Panc1 (cell line): ENCODE results near the gene ALDH1A3. TPM values are rescaled to one million over a fixed set of nuclear protein-coding genes. Genes with fewer than 3 reads are reported as not detected.

ENCODE experiments used
- ATAC-seq: fragments of 200-7000 bp; cut with Tn5 transposase; 2 replicates; pipeline ENCODE4 v1.9.1; 2020; ENCODE audit warnings: mild to moderate bottlenecking, moderate library complexity
- BruUV-seq: library from RNA; stranded (reverse); fragments of 400-500 nt; replicated peaks from 2 replicates; lab custom pipeline; 2021; lab: Mats Ljungman, UMichigan
- CTCF ChIA-PET: fragments of 300-600 bp; sonication (Branson Sonifier 250); formaldehyde crosslinking; loops from one replicate; lab custom pipeline; 2022; ENCODE audit warnings: antibody characterized with exemption; lab: Charles Lee
- POLR2A ChIA-PET: fragments of 300-600 bp; sonication (Branson Sonifier 250); formaldehyde crosslinking; loops from one replicate; lab custom pipeline; 2022; ENCODE audit warnings: antibody characterized with exemption; lab: Charles Lee
- DNase-seq: peaks from one replicate; pipeline ENCODE4 v3.0.0-alpha.2; 2010; ENCODE audit warnings: low read depth, low spot score
- H3K27ac ChIP-seq: 2 replicates; pipeline ENCODE4 v1.5.1; 2011; ENCODE audit warnings: mild to moderate bottlenecking, low read length, inconsistent platforms
- H3K27me3 ChIP-seq: fragments of 200-500 bp; sonication (Bioruptor generic); 2 replicates; pipeline ENCODE4 v1.6.0; 2014; ENCODE audit warnings: low read length, inconsistent platforms; ENCODE audit not compliant: control insufficient read depth, insufficient read depth
- H3K36me3 ChIP-seq: fragments of 200-500 bp; sonication (Bioruptor generic); 2 replicates; pipeline ENCODE4 v1.5.1; 2014; ENCODE audit warnings: inconsistent platforms, mild to moderate bottlenecking, low read length, moderate library complexity; ENCODE audit not compliant: control insufficient read depth, insufficient read depth
- H3K4me1 ChIP-seq: 2 replicates; pipeline ENCODE4 v1.5.1; 2011; ENCODE audit warnings: inconsistent platforms, mild to moderate bottlenecking, low read length, moderate library complexity; ENCODE audit not compliant: control insufficient read depth, insufficient read depth
- H3K4me3 ChIP-seq, 2 experiments: 2 replicates each; pipeline ENCODE4 v1.5.1; 2011 to 2012; ENCODE audit warnings: low read depth in 2 of 2, low read length in 2 of 2, mild to moderate bottlenecking in 2 of 2, inconsistent platforms in 1 of 2, moderate library complexity in 1 of 2
- H3K9me3 ChIP-seq: fragments of 200-500 bp; sonication (Bioruptor generic); 2 replicates; pipeline ENCODE4 v1.5.1; 2014; ENCODE audit warnings: low read depth, mild to moderate bottlenecking, inconsistent platforms, low read length, moderate library complexity; ENCODE audit not compliant: control insufficient read depth, insufficient read depth
- CTCF ChIP-seq: fragments of 450-650 bp; IDR thresholded peaks from 2 replicates; pipeline ENCODE4 v1.5.1; 2017; ENCODE audit warnings: mild to moderate bottlenecking
- POLR2AphosphoS5 ChIP-seq: IDR thresholded peaks from 2 replicates; pipeline ENCODE4 v1.6.1; 2012; ENCODE audit warnings: mild to moderate bottlenecking, low read depth, low read length, moderate library complexity
- REST ChIP-seq, 2 experiments: IDR thresholded peaks; 2 replicates each; pipeline ENCODE4 v1.6.1; 2011 to 2012; ENCODE audit warnings: low read depth in 2 of 2, control low read depth in 1 of 2, low read length in 1 of 2, mild to moderate bottlenecking in 1 of 2, moderate library complexity in 1 of 2; ENCODE audit not compliant: insufficient read depth in 1 of 2
- SIN3A ChIP-seq: IDR thresholded peaks from 2 replicates; pipeline ENCODE4 v1.6.1; 2012; ENCODE audit warnings: low read depth, mild to moderate bottlenecking, low read length, moderate library complexity, borderline replicate concordance; ENCODE audit not compliant: insufficient read depth
- TCF7L2 ChIP-seq: IDR thresholded peaks from 2 replicates; pipeline ENCODE4 v1.6.1; 2011; ENCODE audit warnings: mild to moderate bottlenecking, low read depth, low read length, inconsistent platforms
- in situ Hi-C: cut with HindIII; loops from 2 replicates; pipeline ENCODE4 v1.10.0; 2016; ENCODE audit warnings: low sequenced_read_pairs, low pct_unique_long_range_greater_than_20kb
- intact Hi-C: fragments of 100-400 bp; cut with micrococcal nuclease; formaldehyde crosslinking; loops from one replicate; pipeline ENCODE4 v1.10.0; 2022; ENCODE audit not compliant: unreplicated experiment
- total RNA-seq: library from RNA; stranded (reverse); gene quantifications from one replicate; pipeline ENCODE4 v1.2.1, GENCODE V29; 2021; ENCODE audit not compliant: unreplicated experiment

The ALDH1A3 gene
- total RNA-seq, 1 experiment from 2014 or later: 143 TPM

GRCh38 chr15:100924436-100924835 lies 44.8 kb downstream of the ALDH1A3 start:
- Histone ChIP-seq H3K27ac (peak overlapping the region; percentile 99; the same call in 1 of the 2 replicates), H3K36me3 (peaks cover 16% of the 10 kb centered on the region), H3K4me3 (no peak overlapping the region), H3K9me3 (no peaks in the 10 kb centered on the region), H3K27me3 (no peaks in the 10 kb centered on the region), H3K4me1 (peaks cover 50% of the 10 kb centered on the region)
- intact Hi-C loops (no loop called here), in situ Hi-C loops (no loop called here)
- ChIA-PET POLR2A (no interaction called here), CTCF (no interaction called here)
- TF ChIP-seq POLR2AphosphoS5 (no peak), TCF7L2 (no peak), SIN3A (no peak), REST (IDR thresholded peaks at IDR 0.05; ENCODE audit: insufficient read depth in 1 of 2, low read depth in 2 of 2, low read length in 1 of 2) (no peak), CTCF (no peak)
- ATAC-seq (no peak), DNase-seq (no peak)
- BruUV-seq: no TSS peak

GRCh38 chr15:100925480-100925879 lies 45.8 kb downstream of the ALDH1A3 start:
- TSS peak; percentile 14 for BruUV-seq
- Histone ChIP-seq H3K9me3 (no peaks in the 10 kb centered on the region), H3K4me1 (peaks cover 55% of the 10 kb centered on the region), H3K4me3 (no peak overlapping the region), H3K27me3 (no peaks in the 10 kb centered on the region), H3K36me3 (peaks cover 22% of the 10 kb centered on the region), H3K27ac (peak overlapping the region; percentile 99)
- CTCF ChIA-PET: no interaction called here
- DNase-seq (no peak), ATAC-seq (no peak)
- TF ChIP-seq REST (IDR thresholded peaks at IDR 0.05; ENCODE audit: insufficient read depth in 1 of 2, low read depth in 2 of 2, low read length in 1 of 2): no peak
- no peak for TF ChIP-seq POLR2AphosphoS5
- TF ChIP-seq SIN3A: no peak
- TF ChIP-seq TCF7L2: no peak
- no peak for TF ChIP-seq CTCF
- intact Hi-C loops: no loop called here
- POLR2A ChIA-PET: no interaction called here
- in situ Hi-C loops: no loop called here
